ENCODE results near the gene ILDR1. TPM values are rescaled to one million over a fixed set of nuclear protein-coding genes. Genes with fewer than 3 reads are reported as not detected.

ILDR1 gene
- total RNA-seq, 2 donors from 2014 or later: 0.59 TPM; not detected in 1

GRCh38 chr3:122008166-122008565, 13.9 kb downstream of the ILDR1 start:
- Mint-ChIP-seq H3K27me3 (peaks cover 12 to 19% of the 10 kb centered on the region in 2 donors), H3K9me3 (no peaks in the 10 kb centered on the region), H3K36me3 (no peaks in the 10 kb centered on the region), H3K27ac (no peak overlapping the region), H3K4me3 (no peak overlapping the region), H3K4me1 (ENCODE audit: low read depth in 2 of 2) (peaks cover 3 to 13% of the 10 kb centered on the region in 2 donors)
- no peak for ATAC-seq
- no peak for DNase-seq (ENCODE audit: low spot score)

DNA sequence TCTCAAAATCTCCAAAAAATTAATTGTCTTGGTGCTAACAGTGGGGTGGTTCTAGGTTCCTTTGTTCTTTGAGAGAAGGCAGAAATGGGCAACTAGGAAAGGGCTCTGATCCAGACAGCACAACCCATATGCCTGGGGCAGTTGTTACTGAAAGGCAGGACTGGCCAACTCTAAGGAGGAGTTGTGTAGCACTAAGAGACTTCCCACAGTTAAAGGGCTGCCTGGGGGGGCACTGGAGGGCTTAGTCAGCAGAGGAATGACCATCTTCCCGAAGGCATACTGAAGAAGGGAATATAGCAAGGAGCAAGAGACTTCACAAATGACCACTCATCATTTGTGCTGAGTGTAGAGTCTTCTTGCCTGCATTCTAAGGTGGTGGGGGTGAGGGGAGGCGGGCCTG, 15.8 kb downstream of the ILDR1 start:
- no peak overlapping the region for H3K4me3 Mint-ChIP-seq
- H3K36me3 Mint-ChIP-seq: no peaks in the 10 kb centered on the region
- peaks cover 17 to 21% of the 10 kb centered on the region in 2 donors for H3K27me3 Mint-ChIP-seq
- H3K9me3 Mint-ChIP-seq: no peaks in the 10 kb centered on the region
- H3K27ac Mint-ChIP-seq: no peak overlapping the region
- peaks cover 3 to 13% of the 10 kb centered on the region in 2 donors for H3K4me1 Mint-ChIP-seq (ENCODE audit: low read depth in 2 of 2)
- ATAC-seq: no peak
- DNase-seq (ENCODE audit: low spot score): no peak

DNA sequence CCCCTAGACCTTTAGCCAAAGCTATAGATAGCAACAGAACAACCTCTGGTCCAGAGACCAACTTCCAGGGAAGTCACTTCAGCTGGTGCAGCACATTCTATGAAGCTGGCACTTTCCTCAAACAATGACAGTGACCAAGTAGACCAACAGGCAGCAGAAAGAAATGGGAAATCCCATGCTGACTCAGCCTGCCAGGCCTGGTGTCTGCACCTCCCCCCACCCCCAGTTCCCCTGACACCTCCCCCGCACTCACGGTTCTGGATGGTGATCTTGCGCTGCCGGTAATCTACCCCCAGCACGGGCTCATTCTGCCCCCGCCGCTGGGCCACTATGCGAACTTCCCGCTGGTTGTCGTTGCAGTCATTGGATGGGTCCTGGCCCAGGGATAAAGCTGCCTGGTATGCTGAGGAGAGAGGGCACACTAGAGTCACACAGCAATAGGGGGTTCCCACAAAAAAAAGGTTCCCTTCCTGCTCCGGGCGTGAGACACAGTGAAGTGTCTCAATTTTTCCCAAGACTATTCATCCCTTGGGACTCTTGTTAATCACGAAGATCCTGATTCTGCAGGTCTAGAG, 17.0 kb downstream of the ILDR1 start:
- H3K36me3 Mint-ChIP-seq: no peaks in the 10 kb centered on the region
- H3K4me1 Mint-ChIP-seq (ENCODE audit: low read depth in 2 of 2): peaks cover 3 to 13% of the 10 kb centered on the region in 2 donors
- no peak overlapping the region for H3K4me3 Mint-ChIP-seq
- DNase-seq (ENCODE audit: low spot score): no peak
- peaks cover 20 to 26% of the 10 kb centered on the region in 2 donors for H3K27me3 Mint-ChIP-seq
- no peaks in the 10 kb centered on the region for H3K9me3 Mint-ChIP-seq
- no peak overlapping the region for H3K27ac Mint-ChIP-seq
- ATAC-seq: peak in 1 of 2 donors; percentile 57

DNA sequence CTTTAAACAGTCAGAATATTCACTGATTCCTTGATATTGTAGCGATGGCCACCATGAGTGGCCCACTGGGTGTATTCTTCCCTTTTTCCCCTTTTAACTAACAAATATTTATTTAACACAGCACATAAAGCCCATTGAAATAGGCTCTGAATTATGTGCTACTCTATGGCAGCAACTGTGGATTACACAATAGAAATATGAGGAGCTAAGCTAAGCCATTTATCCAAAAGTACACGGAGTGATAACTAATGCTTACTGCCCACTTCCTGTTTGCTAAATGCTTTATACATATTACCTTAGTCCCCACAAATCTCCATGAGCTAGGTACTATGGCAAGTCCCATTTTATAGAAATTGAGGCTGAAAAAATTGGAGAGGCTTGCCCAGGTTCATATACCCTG, 17.9 kb downstream of the ILDR1 start:
- Mint-ChIP-seq H3K4me1 (ENCODE audit: low read depth in 2 of 2) (peaks cover 3 to 13% of the 10 kb centered on the region in 2 donors), H3K36me3 (no peaks in the 10 kb centered on the region), H3K27ac (no peak overlapping the region), H3K4me3 (no peak overlapping the region), H3K9me3 (no peaks in the 10 kb centered on the region), H3K27me3 (peaks cover 16 to 20% of the 10 kb centered on the region in 2 donors)
- no peak for DNase-seq (ENCODE audit: low spot score)
- ATAC-seq: no peak

DNA sequence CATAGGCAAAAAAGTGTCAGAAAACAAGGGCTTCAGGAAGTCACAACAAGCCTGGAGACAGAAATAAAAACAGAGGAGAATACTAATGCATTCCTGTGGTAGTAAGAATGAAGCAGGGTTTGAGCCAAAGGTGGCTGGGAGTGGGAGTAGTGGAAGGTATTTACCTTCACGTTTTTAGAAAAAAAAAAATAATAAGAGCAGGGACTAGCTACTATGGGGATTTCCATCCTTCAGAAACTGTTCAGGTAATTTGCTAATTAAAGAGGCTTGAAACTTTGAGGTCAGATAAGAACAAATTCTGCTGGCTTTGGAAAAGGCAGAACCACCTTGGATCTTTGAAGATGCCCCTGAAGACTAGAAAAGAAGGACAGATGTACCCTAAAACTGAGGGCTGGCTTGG, 18.4 kb downstream of the ILDR1 start:
- Mint-ChIP-seq H3K27ac (no peak overlapping the region), H3K4me3 (no peak overlapping the region), H3K9me3 (no peaks in the 10 kb centered on the region), H3K4me1 (ENCODE audit: low read depth in 2 of 2) (peaks cover 5 to 16% of the 10 kb centered on the region in 2 donors), H3K27me3 (peaks cover 16 to 20% of the 10 kb centered on the region in 2 donors), H3K36me3 (no peaks in the 10 kb centered on the region)
- no peak for ATAC-seq
- DNase-seq (ENCODE audit: low spot score): no peak

DNA sequence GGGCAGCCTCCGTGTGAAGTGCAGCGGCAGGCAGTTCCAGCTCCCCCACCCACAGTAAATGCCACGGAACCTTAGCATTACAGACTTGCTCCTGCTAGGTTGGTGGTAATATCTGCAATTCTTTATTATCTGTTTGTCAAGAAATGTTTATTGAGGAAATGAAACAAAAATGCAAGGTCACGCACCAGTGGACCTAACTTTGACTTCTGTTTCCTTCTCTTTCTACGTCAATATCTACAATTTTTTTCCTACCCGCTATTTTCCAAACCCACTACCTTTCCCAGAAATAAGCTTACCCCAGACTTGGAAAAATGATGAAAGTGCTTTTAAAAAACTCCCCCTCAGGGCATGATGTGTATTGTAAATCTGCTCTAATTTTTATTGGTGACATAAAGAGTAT, 18.9 kb downstream of the ILDR1 start:
- DNase-seq (ENCODE audit: low spot score) (no peak), ATAC-seq (no peak)
- no peaks in the 10 kb centered on the region for H3K9me3 Mint-ChIP-seq
- H3K36me3 Mint-ChIP-seq: no peaks in the 10 kb centered on the region
- no peak overlapping the region for H3K4me3 Mint-ChIP-seq
- H3K27me3 Mint-ChIP-seq: peaks cover 18 to 20% of the 10 kb centered on the region in 2 donors
- H3K27ac Mint-ChIP-seq: no peak overlapping the region
- H3K4me1 Mint-ChIP-seq (ENCODE audit: low read depth in 2 of 2): peaks cover 8 to 21% of the 10 kb centered on the region in 2 donors

GRCh38 chr3:122002611-122003010, 19.4 kb downstream of the ILDR1 start:
- DNase-seq (ENCODE audit: low spot score): no peak
- Mint-ChIP-seq H3K9me3 (no peaks in the 10 kb centered on the region), H3K4me1 (ENCODE audit: low read depth in 2 of 2) (peaks cover 9 to 25% of the 10 kb centered on the region in 2 donors), H3K27ac (no peak overlapping the region), H3K27me3 (peaks cover 20% of the 10 kb centered on the region in 2 donors), H3K36me3 (no peaks in the 10 kb centered on the region), H3K4me3 (no peak overlapping the region)
- no peak for ATAC-seq

GRCh38 chr3:122001892-122002291, 20.2 kb downstream of the ILDR1 start:
- Mint-ChIP-seq H3K9me3 (no peaks in the 10 kb centered on the region), H3K4me1 (ENCODE audit: low read depth in 2 of 2) (peaks cover 9 to 25% of the 10 kb centered on the region in 2 donors), H3K27ac (no peak overlapping the region), H3K36me3 (no peaks in the 10 kb centered on the region), H3K4me3 (no peak overlapping the region), H3K27me3 (peaks cover 20% of the 10 kb centered on the region in 2 donors)
- DNase-seq (ENCODE audit: low spot score) (no peak), ATAC-seq (no peak)

DNA sequence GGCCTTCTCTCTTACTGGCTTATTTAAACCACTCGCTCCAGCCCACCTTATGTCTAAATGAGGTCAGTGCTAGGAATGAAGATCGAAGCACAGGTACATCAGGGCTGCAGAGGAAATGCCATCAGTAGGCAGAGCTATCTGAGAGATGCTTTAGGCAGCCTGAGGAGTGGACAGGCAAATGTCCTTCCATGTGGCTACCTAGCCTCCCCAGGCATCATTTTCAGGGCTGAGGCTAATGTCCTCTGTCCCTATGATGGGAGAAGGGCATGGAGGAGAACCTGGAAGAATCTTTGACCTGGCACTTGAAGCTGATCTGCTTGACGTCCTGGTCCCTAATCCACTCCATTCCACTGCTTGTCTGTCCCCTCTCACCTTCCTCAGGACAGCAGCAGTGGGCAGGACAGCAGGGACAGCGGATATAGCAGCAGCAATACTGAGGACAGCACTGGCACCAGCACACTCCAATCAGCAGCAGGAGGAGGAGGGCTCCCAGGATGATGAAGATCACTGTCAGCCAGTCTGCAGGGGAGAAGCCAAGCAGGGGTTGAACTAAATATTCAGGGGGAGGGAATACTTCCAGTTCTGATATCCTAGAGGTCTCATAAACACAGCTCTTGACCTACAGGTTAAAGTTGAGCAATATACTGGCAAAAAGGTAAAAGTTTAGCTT, 21.0 kb downstream of the ILDR1 start:
- peaks cover 18 to 20% of the 10 kb centered on the region in 2 donors for H3K27me3 Mint-ChIP-seq
- H3K9me3 Mint-ChIP-seq: no peaks in the 10 kb centered on the region
- H3K36me3 Mint-ChIP-seq: no peaks in the 10 kb centered on the region
- ATAC-seq (peak in 1 of 2 donors; percentile 25), DNase-seq (ENCODE audit: low spot score) (no peak)
- H3K4me1 Mint-ChIP-seq (ENCODE audit: low read depth in 2 of 2): peaks cover 12 to 28% of the 10 kb centered on the region in 2 donors
- no peak overlapping the region for H3K4me3 Mint-ChIP-seq
- H3K27ac Mint-ChIP-seq: no peak overlapping the region

DNA sequence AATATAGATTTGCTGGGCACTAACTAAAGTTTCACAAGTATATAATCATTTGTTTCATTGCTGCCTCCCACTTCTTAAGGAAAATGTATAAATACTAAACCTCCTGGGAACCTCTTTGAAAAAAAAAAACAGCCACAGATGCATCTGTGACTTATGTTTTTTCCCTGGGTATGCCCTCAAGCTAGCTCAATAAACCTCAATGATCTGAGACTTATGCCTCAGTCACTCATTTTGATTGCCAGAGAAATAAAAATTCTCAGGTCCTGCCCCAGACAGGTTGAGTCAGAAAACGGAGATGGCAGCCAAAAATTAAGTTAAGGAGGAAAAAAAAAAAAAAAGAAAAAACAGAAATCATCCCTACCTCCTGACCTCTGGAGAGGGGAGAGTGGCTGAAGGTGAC, 22.1 kb downstream of the ILDR1 start:
- Mint-ChIP-seq H3K27me3 (peaks cover 18 to 20% of the 10 kb centered on the region in 2 donors), H3K27ac (no peak overlapping the region)

DNA sequence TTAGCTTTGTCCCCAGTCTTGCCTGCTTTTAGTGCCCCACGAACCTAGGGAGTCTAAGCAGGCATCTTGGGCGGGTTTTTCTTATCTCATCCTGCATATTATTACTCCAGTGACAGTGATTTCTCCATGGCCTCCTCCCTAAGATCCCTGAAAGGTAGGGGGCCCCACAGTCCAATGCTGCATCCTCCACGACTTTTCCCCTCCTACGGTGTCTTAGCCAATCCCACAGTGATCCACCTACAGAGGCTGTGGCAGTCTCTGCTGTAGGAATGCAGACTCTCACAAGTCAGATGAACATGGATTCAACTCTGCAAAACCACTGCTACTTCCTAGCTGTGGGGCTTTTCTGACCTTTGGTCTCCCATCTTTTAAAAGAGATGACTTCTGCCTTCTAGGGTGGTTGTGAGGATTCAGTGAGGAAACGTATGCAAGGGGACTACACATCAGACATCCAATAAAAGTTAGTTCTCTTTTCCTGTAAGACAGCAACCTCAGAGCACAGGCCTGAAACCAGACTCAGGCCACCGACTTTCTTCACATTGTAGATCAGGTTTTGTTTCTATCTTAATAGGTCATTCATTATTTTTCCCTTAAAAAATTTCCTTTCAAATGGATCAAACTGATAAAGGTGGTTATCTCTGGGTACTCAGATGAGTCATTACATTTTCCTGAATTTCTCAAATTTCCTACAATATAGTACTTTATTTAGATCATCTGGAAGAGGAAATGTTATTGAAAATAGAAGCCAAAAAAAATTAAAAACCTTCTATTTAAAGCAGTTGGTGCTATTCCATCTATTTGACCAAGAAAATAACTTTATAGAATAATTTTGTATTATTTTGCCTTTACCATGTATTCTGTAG, 23.2 kb downstream of the ILDR1 start:
- Mint-ChIP-seq H3K36me3 (no peaks in the 10 kb centered on the region), H3K4me1 (ENCODE audit: low read depth in 2 of 2) (peaks cover 15 to 23% of the 10 kb centered on the region in 2 donors)

More for the DNA sequence above, 22.1 kb downstream of the ILDR1 start:
- Mint-ChIP-seq H3K9me3 (no peaks in the 10 kb centered on the region), H3K36me3 (no peaks in the 10 kb centered on the region), H3K4me3 (no peak overlapping the region), H3K4me1 (ENCODE audit: low read depth in 2 of 2) (peaks cover 14 to 32% of the 10 kb centered on the region in 2 donors)
- DNase-seq (ENCODE audit: low spot score) (no peak), ATAC-seq (no peak)

DNA sequence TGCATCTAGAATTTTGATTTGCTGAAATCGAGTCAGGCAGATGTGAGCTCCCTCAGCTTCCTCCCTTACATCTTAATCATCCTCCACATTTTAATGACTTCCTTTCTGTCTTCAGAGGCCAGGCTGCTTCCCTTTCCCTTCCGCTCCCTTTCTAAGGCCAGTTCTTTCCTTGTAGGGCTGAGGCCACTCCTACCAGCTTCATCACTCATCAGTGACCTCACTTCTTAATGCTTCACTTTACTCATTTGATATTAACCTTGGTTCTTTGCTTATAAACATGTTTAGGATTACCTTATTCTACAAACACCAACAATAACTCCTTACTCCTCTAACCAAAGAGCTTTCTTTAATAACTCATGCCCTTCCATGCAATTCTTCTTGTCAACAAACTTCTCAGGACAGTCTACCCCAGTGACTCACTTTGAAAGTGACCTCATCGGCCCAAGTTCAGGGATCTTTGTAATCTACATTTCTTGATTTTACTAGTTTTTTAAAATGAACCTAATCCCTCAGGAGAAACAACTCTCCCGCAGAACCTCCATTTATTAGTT, 23.9 kb downstream of the ILDR1 start:
- no peaks in the 10 kb centered on the region for H3K9me3 Mint-ChIP-seq
- H3K4me1 Mint-ChIP-seq (ENCODE audit: low read depth in 2 of 2): peaks cover 15 to 19% of the 10 kb centered on the region in 2 donors
- peak overlapping the region in 1 of 2 donors; percentile 49 for H3K27ac Mint-ChIP-seq
- DNase-seq (ENCODE audit: low spot score): no peak
- peak overlapping the region; percentile 48 for H3K4me3 Mint-ChIP-seq
- H3K36me3 Mint-ChIP-seq: no peaks in the 10 kb centered on the region
- ATAC-seq: peak in 1 of 2 donors; percentile 48
- peaks cover 11 to 14% of the 10 kb centered on the region in 2 donors for H3K27me3 Mint-ChIP-seq

More for the DNA sequence above, 23.2 kb downstream of the ILDR1 start:
- H3K9me3 Mint-ChIP-seq: no peaks in the 10 kb centered on the region
- ATAC-seq (no peak), DNase-seq (ENCODE audit: low spot score) (no peak)
- peak overlapping the region in 1 of 2 donors; percentile 49 for H3K27ac Mint-ChIP-seq
- H3K4me3 Mint-ChIP-seq: peak overlapping the region; percentile 48
- H3K27me3 Mint-ChIP-seq: peaks cover 16 to 20% of the 10 kb centered on the region in 2 donors

DNA sequence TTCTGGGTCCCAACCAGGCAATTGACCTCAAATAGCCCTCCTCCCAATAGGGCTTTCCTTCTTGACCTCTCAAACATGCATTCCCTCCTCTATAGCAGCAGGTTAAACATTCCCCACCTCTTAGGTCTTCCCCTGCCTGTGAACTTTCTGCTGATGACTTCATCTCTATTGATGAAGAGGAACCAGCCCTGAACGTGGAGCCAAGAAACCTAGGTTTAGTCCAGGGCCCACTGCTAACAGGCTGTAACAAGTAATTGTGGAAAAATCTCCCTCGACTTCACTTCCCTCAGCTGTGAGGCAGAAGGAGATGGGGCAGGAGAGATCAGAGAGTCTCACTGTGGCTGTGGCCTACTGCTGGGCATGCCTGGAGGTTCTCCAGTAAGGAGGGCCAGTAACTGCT, 24.7 kb downstream of the ILDR1 start:
- Mint-ChIP-seq H3K4me3 (no peak overlapping the region), H3K4me1 (ENCODE audit: low read depth in 2 of 2) (peaks cover 15 to 19% of the 10 kb centered on the region in 2 donors), H3K27ac (no peak overlapping the region)

More for the DNA sequence above, 24.7 kb downstream of the ILDR1 start:
- ATAC-seq (no peak), DNase-seq (ENCODE audit: low spot score) (no peak)
- H3K27me3 Mint-ChIP-seq: peaks cover 7 to 8% of the 10 kb centered on the region in 2 donors
- no peaks in the 10 kb centered on the region for H3K36me3 Mint-ChIP-seq
- no peaks in the 10 kb centered on the region for H3K9me3 Mint-ChIP-seq

Measured in natural killer cell treated with Interleukin-12 subunit alpha and Interleukin-12 subunit beta and Interleukin-15 and Interleukin-18, amount 100 ng/mL, for 72 hours (primary cell).